GM12878 (cell line): ENCODE measurements around the gene NRG2. TPM values are rescaled to one million over a fixed set of nuclear protein-coding genes. Genes with fewer than 3 reads are reported as not detected.

Experiments
- ATAC-seq: fragments of 200-7000 bp; cut with Tn5 transposase; 3 replicates; pipeline ENCODE4 v1.9.1; 2020; ENCODE audit warnings: mild to moderate bottlenecking, moderate library complexity
- BruUV-seq: library from RNA; stranded (reverse); fragments of 400-500 nt; replicated peaks from 2 replicates; lab custom pipeline; 2021; lab: Mats Ljungman, UMichigan
- CTCF ChIA-PET: fragments of 300-600 bp; sonication (Branson Sonifier 250); formaldehyde crosslinking; extraction: SDS; loops from one replicate; lab custom pipeline; 2021; ENCODE audit warnings: inconsistent platforms; lab: Yijun Ruan, JAX
- POLR2A ChIA-PET: fragments of 350-600 bp; formaldehyde crosslinking; extraction: SDS; loops from one replicate; lab custom pipeline; 2021; ENCODE audit warnings: inconsistent platforms; lab: Charles Lee
- RAD21 ChIA-PET: fragments of 300-600 bp; sonication (Branson Sonifier 250); formaldehyde crosslinking; loops from one replicate; lab custom pipeline; 2023; ENCODE audit warnings: antibody characterized with exemption; ENCODE audit not compliant: unreplicated experiment; lab: Charles Lee
- SMC1A ChIA-PET: fragments of 300-600 bp; sonication (Branson Sonifier 250); formaldehyde crosslinking; loops from one replicate; lab custom pipeline; 2023; ENCODE audit not compliant: unreplicated experiment, uncharacterized antibody; lab: Charles Lee
- DNase-seq: peaks from one replicate; pipeline ENCODE4 v3.0.0-alpha.2; 2011; ENCODE audit warnings: low read depth, low spot score
- FAIRE-seq: peaks from 3 replicates; lab custom pipeline; 2011; peaks lifted over from hg19 to GRCh38; lab: Jason Lieb, UNC
- H2AFZ ChIP-seq: 2 replicates; pipeline ENCODE4 v1.6.0; 2011; ENCODE audit warnings: low read depth, low read length, control low read depth; ENCODE audit not compliant: control insufficient read depth
- H3K27ac ChIP-seq: 2 replicates; pipeline ENCODE4 v1.5.1; 2011; ENCODE audit warnings: control low read depth; ENCODE audit not compliant: control insufficient read depth, insufficient read depth
- H3K27me3 ChIP-seq, 2 experiments: replicated peaks in 1 of 2; 2 replicates each; pipeline versions ENCODE4 v1.6.0 to v1.6.1; 2011; ENCODE audit warnings: low read length in 1 of 2; ENCODE audit not compliant: control insufficient read depth in 2 of 2, insufficient read depth in 2 of 2
- H3K36me3 ChIP-seq, 2 experiments: 2 replicates each; pipeline ENCODE4 v1.5.1; 2011; ENCODE audit warnings: low read length in 1 of 2; ENCODE audit not compliant: control insufficient read depth in 2 of 2, insufficient read depth in 2 of 2
- H3K4me1 ChIP-seq: 2 replicates; pipeline ENCODE4 v1.6.1; 2011; ENCODE audit warnings: mild to moderate bottlenecking, low read length, moderate library complexity, mixed read lengths; ENCODE audit not compliant: control insufficient read depth, insufficient read depth
- H3K4me2 ChIP-seq: 2 replicates; pipeline ENCODE4 v1.6.0; 2011; ENCODE audit warnings: control low read depth; ENCODE audit not compliant: control insufficient read depth, insufficient read depth
- H3K4me3 ChIP-seq: fragments of 200-600 bp; sonication (generic); 2 replicates; pipeline ENCODE4 v1.5.1; 2016
- H3K79me2 ChIP-seq: 2 replicates; pipeline ENCODE4 v1.6.0; 2011; ENCODE audit warnings: low read length; ENCODE audit not compliant: control insufficient read depth, insufficient read depth
- H3K9ac ChIP-seq: 2 replicates; pipeline ENCODE4 v1.8.0; 2011; ENCODE audit warnings: low read length, control low read depth, mixed read lengths; ENCODE audit not compliant: control insufficient read depth, insufficient read depth
- H3K9me3 ChIP-seq: replicated peaks from 3 replicates; pipeline ENCODE4 v1.5.1; 2011; ENCODE audit warnings: mild to moderate bottlenecking, low read length; ENCODE audit not compliant: control insufficient read depth, insufficient read depth
- H4K20me1 ChIP-seq: 2 replicates; pipeline ENCODE4 v1.6.0; 2011; ENCODE audit not compliant: control insufficient read depth, insufficient read depth
- BMI1 ChIP-seq: fragments of 450-650 bp; IDR thresholded peaks from 2 replicates; pipeline ENCODE4 v1.6.1; 2016; ENCODE audit warnings: mild to moderate bottlenecking, moderate library complexity, borderline replicate concordance
- ETV6 ChIP-seq, 2 experiments: fragments of 450-650 bp in 1 of 2; IDR thresholded peaks in 1 of 2; conservative IDR thresholded peaks in 1 of 2; 2 replicates each; pipeline ENCODE4 v1.6.1; 2014; ENCODE audit warnings: antibody characterized with exemption in 1 of 2, borderline replicate concordance in 1 of 2, low read depth in 1 of 2, mild to moderate bottlenecking in 1 of 2, moderate library complexity in 1 of 2
- POLR2AphosphoS5 ChIP-seq: IDR thresholded peaks from 2 replicates; pipeline ENCODE4 v1.6.1; 2011; ENCODE audit warnings: mild to moderate bottlenecking, low read length, inconsistent platforms
- SMAD1 ChIP-seq: fragments of 450-650 bp; IDR thresholded peaks from 2 replicates; pipeline ENCODE4 v1.6.1; 2018; ENCODE audit warnings: mild to moderate bottlenecking, low read depth; ENCODE audit not compliant: partially characterized antibody
- ZNF24 ChIP-seq: fragments of 450-650 bp; IDR thresholded peaks from 2 replicates; pipeline ENCODE4 v1.6.1; 2017; ENCODE audit warnings: antibody characterized with exemption, mild to moderate bottlenecking
- WGBS: methylation state at CpG from one replicate; pipeline ENCODE4 v1.1.6; 2016; ENCODE audit warnings: low lambda C conversion rate; ENCODE audit not compliant: insufficient replicate concordance, insufficient coverage; ENCODE audit errors: missing lambda C conversion rate; 5-methylcytosine and 5-hydroxymethylcytosine counted together
- in situ Hi-C: fragments of 300-500 bp; cut with MboI; formaldehyde crosslinking; loops from 9 replicates; pipeline ENCODE4 v1.14.3; 2018; ENCODE audit warnings: mixed read lengths
- intact Hi-C: fragments of 100-400 bp; cut with micrococcal nuclease; formaldehyde crosslinking; loops from one replicate; pipeline ENCODE4 v1.14.2; 2022; ENCODE audit not compliant: unreplicated experiment
- polyA plus RNA-seq, 11 experiments: library from polyadenylated mRNA; depleted of rRNA in 4 of 11; unstranded in 6 of 11; stranded (reverse) in 5 of 11; fragments of >200 nt; fragmentation: Nextera tagmentation in 4 of 11; fragmentation: Illumina TruSeq in 1 of 11; extraction: Ambion mirVana in 4 of 11; extraction: Trizol in 1 of 11; gene quantifications; 1 replicate in 1 of 11; 2 replicates in 10 of 11; pipeline versions ENCODE4 v1.2.1 to v1.2.3, GENCODE V29; 2011 to 2016; ENCODE audit warnings: inconsistent platforms in 2 of 11, missing spikeins in 2 of 11, low read depth in 1 of 11
- total RNA-seq, 4 experiments: library from RNA; depleted of rRNA in 3 of 4; stranded (reverse); fragments of >200 nt in 3 of 4; fragmentation: Illumina TruSeq in 1 of 4; extraction: Trizol in 1 of 4; gene quantifications; 2 replicates each; pipeline versions ENCODE4 v1.2.1 to v1.2.3, GENCODE V29; 2013 to 2021
- TF ChIP-seq, protein P1 (sequence below): IDR thresholded peaks from 2 replicates; pipeline ENCODE4 v1.6.1; 2012; ENCODE audit warnings: low read depth, low read length, improper control_type of control experiment

NRG2 gene
- total and polyA plus RNA-seq, 10 of the 15 experiments (the other 5 are each of a cell fraction or from before 2014, with no cell fraction given) = 0.10 to 21.7 (median 9.6) TPM

DNA sequence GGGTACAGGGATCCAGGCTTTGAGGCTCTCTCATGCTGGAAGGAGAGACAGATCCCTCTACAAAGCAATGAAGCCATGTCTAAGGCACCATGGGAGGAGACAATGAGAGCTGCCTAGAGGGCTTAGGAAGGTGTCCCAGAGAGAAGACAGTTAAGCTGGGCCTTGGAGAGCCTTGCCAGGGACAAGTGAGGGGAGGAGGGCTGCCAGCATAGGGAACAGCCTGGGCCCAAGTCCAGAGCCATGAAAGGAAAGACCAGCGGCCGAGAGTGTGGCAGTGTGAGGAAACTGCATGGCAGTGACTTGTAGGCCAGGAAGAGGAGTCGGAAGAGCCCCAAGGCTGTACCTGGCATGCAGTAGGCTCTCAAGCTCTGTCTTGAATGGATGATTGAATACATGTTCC, 159.0 kb downstream of the NRG2 start:
- no peak overlapping the region for H3K4me2 ChIP-seq
- 60% methylated on average over 3 of the region's 3 CpGs for whole genome bisulfite sequencing
- no peak for DNase-seq
- no peak for FAIRE-seq
- no peaks in the 10 kb centered on the region for H3K79me2 ChIP-seq
- TF ChIP-seq POLR2AphosphoS5 (no peak), ETV6 (conservative IDR thresholded peaks at IDR 0.05 in 1 of 2, IDR thresholded peaks at IDR 0.05 in 1 of 2; ENCODE audit: borderline replicate concordance in 1 of 2, low read depth in 1 of 2) (no peak), SMAD1 (no peak), ZNF24 (no peak), BMI1 (no peak)
- TF ChIP-seq, protein P1, sequence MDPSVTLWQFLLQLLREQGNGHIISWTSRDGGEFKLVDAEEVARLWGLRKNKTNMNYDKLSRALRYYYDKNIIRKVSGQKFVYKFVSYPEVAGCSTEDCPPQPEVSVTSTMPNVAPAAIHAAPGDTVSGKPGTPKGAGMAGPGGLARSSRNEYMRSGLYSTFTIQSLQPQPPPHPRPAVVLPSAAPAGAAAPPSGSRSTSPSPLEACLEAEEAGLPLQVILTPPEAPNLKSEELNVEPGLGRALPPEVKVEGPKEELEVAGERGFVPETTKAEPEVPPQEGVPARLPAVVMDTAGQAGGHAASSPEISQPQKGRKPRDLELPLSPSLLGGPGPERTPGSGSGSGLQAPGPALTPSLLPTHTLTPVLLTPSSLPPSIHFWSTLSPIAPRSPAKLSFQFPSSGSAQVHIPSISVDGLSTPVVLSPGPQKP = no peak
- peaks cover 4% of the 10 kb centered on the region; the same call in 1 of the 2 replicates for H3K4me1 ChIP-seq
- no peak overlapping the region for H3K9ac ChIP-seq
- H3K9me3 ChIP-seq = no peaks in the 10 kb centered on the region
- no peak for ATAC-seq
- H4K20me1 ChIP-seq = no peaks in the 10 kb centered on the region
- in situ Hi-C loops = no loop called here
- BruUV-seq = no TSS peak
- H3K36me3 ChIP-seq = peaks cover 2 to 5% of the 10 kb centered on the region in 2 experiments; a peak in 3 of 4 replicates
- H3K4me3 ChIP-seq = no peak overlapping the region
- RAD21 ChIA-PET = interaction anchor here (1.5 kb wide), 1 partner anchor 83 kb away, joined by 4 read pairs; no protein-coding TSS in a partner anchor
- SMC1A ChIA-PET = no interaction called here
- no peaks in the 10 kb centered on the region for H3K27me3 ChIP-seq
- CTCF ChIA-PET = interaction anchor here (1.9 kb wide), 1 partner anchor 84 kb away, joined by 4 read pairs; no protein-coding TSS in a partner anchor
- POLR2A ChIA-PET = no interaction called here
- no peak overlapping the region for H3K27ac ChIP-seq
- intact Hi-C loops = no loop called here
- no peak overlapping the region for H2AFZ ChIP-seq
